Epithelial cell of proximal tubule (primary cell): ENCODE measurements around the gene EIF4E3. TPM values are rescaled to one million over a fixed set of nuclear protein-coding genes. Genes with fewer than 3 reads are reported as not detected.
A peak's percentile ranks its signal among the peaks of the same experiment; 100 is the strongest.

Experiments
- DNase-seq: peaks from one replicate; pipeline ENCODE4 v3.0.0-alpha.2; 2011; ENCODE audit warnings: low read depth
- H3K4me3 ChIP-seq: 2 replicates; pipeline ENCODE4 v1.5.1; 2011; ENCODE audit warnings: low read depth, mild to moderate bottlenecking, low read length
- total RNA-seq: library from RNA; depleted of rRNA; stranded (reverse); fragments of >200 nt; gene quantifications from 2 replicates; pipeline ENCODE4 v1.2.3, GENCODE V29; 2015
- TF ChIP-seq, protein P1 (sequence below): conservative IDR thresholded peaks from 2 replicates; pipeline ENCODE4 v1.5.1; 2012; ENCODE audit warnings: low read depth, mild to moderate bottlenecking, low read length

The EIF4E3 gene
- total RNA-seq, 1 donor from 2014 or later: 2.5 TPM

DNA sequence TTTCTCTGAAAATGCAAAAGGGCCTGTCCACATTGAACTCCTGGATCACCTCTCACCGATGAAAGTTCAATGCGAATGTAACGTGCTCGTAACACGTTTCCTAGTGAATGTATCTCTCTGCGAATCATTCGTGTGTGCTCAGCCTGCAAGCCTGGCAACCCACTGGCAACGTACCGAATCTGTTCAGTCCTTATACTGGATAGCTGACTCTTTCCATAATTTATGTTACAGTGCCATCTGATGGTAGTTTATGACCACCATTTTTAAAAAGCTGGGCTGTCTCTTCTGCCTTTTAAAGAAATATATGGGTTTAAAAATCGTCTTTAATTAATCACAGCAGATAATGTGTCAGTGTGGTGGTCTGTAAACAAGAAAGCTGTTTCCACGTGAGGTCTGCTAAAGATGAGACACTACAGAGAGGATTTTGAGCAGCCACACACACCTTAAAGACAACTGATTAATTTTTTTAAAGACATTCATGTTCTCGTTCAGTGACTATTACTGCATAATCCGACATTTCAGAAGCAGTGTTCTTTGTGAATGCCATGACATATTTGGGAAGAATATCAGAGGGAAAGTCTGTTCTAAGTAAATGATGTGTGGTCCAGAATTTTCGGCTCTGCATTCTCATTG lies 72.3 kb downstream of the EIF4E3 start:
- DNase-seq: no peak
- H3K4me3 ChIP-seq: no peak overlapping the region
- TF ChIP-seq, protein P1, sequence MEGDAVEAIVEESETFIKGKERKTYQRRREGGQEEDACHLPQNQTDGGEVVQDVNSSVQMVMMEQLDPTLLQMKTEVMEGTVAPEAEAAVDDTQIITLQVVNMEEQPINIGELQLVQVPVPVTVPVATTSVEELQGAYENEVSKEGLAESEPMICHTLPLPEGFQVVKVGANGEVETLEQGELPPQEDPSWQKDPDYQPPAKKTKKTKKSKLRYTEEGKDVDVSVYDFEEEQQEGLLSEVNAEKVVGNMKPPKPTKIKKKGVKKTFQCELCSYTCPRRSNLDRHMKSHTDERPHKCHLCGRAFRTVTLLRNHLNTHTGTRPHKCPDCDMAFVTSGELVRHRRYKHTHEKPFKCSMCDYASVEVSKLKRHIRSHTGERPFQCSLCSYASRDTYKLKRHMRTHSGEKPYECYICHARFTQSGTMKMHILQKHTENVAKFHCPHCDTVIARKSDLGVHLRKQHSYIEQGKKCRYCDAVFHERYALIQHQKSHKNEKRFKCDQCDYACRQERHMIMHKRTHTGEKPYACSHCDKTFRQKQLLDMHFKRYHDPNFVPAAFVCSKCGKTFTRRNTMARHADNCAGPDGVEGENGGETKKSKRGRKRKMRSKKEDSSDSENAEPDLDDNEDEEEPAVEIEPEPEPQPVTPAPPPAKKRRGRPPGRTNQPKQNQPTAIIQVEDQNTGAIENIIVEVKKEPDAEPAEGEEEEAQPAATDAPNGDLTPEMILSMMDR: peak; percentile 60

DNA sequence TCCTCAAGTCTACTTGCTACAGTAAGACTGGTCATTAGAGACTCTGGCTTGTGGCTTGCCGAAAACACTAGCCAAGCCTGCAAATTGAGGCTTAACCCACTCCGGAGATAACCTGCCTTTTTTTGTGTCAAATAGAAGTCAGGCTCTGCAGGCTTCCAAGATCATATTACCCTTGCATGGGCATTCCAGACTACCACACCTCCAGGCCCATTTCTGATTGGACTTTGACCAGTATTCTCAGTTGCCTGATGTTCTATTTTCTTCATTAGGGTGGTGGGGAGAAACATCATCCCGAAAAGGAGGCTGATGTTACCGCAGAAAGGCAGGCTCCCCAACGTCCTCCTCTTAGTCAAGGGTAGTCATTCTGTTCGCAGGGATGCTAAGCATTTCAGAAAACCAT lies 73.6 kb downstream of the EIF4E3 start:
- no peak for DNase-seq
- H3K4me3 ChIP-seq: no peak overlapping the region
- TF ChIP-seq, protein P1: no peak

DNA sequence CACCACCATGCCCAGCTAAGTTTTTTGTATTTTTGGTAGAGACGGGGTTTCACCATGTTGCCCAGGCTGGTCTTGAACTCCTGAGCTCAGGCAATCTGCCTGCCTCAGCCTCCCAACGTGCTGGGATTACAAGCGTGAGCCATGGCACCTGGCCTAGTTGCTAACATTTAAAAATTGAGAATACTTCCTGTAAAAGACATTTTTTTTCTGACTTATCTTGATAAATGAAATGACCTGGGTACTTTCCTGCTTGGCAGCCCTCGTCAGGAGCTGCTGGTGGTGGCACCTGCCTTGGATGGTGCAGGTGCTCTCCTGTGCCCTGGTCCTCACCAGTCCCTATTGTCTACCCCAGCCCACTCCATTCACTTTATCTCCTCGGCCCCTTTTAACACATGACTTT lies 74.8 kb downstream of the EIF4E3 start:
- no peak overlapping the region for H3K4me3 ChIP-seq
- no peak for DNase-seq
- TF ChIP-seq, protein P1: no peak

DNA sequence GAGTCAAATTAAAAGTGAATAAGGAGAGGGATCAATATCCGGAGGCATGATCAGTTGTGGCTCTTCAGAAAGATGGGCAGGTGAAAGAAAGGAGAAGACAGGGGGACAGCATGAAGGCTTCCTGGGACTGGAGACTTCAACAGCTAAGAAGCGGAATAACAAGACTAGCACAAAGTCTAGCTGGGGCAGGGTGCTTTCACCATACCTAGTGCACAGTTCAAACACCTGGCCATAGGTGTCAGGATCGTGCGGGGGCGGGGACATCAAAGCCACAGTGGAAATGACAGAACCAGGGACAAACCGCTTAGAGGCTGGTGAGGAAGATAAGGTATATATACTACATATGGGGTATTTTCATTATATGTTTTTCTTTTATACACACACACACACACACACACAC lies 75.4 kb downstream of the EIF4E3 start:
- no peak for DNase-seq
- H3K4me3 ChIP-seq: no peak overlapping the region
- TF ChIP-seq, protein P1: no peak

DNA sequence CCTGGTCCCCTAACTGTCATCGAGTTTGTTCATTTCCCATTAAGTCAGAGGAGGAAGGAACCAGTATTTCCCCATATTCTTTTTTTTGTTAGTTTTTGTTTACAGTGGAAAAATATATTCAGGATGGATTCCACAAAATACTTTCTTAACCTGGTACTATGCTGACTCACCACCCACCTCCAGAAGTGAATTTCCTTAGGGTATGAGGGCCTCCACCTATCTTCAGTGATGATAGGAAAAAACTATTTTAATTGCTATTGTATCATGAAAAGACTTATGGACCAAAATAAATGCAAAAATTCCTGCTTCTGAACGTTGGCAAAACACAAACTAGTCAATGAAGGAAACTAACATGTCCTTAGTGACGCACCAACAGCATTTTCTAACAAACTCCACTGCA lies 77.5 kb downstream of the EIF4E3 start:
- TF ChIP-seq, protein P1: no peak
- H3K4me3 ChIP-seq: no peak overlapping the region
- no peak for DNase-seq

DNA sequence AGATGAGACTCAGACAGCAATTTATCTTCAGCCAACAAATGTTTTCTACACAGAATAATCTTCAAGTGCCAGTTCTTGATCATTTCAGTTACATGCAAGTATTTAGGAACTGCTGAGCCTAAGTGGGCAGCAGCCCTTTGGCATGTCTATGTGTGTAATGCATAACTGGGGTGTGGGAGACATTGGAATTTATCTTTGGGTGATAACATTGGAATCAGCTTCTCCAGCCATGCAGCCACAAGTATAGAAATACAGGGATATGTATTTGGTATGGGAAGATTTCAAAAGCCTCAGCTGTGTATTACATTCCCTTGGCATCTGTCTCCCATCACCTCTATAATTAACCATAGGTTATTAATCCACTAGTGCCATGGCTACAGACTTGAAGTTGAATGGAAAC lies 78.2 kb downstream of the EIF4E3 start:
- H3K4me3 ChIP-seq: no peak overlapping the region
- no peak for DNase-seq
- TF ChIP-seq, protein P1: no peak

DNA sequence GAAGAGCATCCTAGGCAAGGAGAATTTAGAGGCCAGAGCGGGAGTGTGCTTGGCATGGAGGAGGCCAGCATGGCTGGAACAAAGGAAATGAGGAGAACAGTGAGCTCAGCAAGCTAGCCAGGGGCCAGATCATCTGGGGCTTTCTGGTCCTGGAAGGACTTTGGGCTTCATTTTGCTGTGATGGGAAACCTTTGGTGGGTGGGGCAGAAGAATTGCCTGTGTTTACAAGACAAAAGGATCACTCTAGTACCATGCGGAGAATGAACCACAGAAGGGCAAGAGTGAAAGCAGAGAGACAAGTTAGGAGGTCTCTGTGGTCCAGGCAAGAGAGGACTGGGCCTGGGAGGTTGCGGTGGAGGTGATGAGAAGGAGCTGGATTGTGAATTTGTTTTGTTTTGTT lies 80.1 kb downstream of the EIF4E3 start:
- H3K4me3 ChIP-seq: no peak overlapping the region
- DNase-seq: no peak
- TF ChIP-seq, protein P1: no peak
